Breast epithelium (tissue), 4 donors: Measurements from ENCODE around the gene TNIP2. TPM values are rescaled to one million over a fixed set of nuclear protein-coding genes. Genes with fewer than 3 reads are reported as not detected.

Experiments used
- DNase-seq, 2 donors: peaks; one replicate each; pipeline ENCODE4 v3.0.0-alpha.2; 2019; ENCODE audit warnings: low spot score in 2 of 2
- H3K27ac ChIP-seq, 2 donors: fragments of 200-600 bp; sonication (generic) in 1 of 2; one replicate each; pipeline ENCODE4 v1.5.1; 2016 to 2019; ENCODE audit warnings: mild to moderate bottlenecking in 1 of 2
- H3K27me3 ChIP-seq, 2 donors: fragments of 200-600 bp; sonication (generic) in 1 of 2; one replicate each; pipeline versions ENCODE4 v1.5.1 to v1.6.0; 2017 to 2019; ENCODE audit warnings: control low read depth in 1 of 2, mild to moderate bottlenecking in 1 of 2
- H3K36me3 ChIP-seq: fragments of 200-600 bp; one replicate; pipeline ENCODE4 v1.5.1; 2019
- H3K4me1 ChIP-seq, 2 donors: fragments of 200-600 bp; sonication (generic); one replicate each; pipeline ENCODE4 v1.5.1; 2016 to 2019; ENCODE audit warnings: control low read depth in 1 of 2
- H3K4me3 ChIP-seq, 3 donors: fragments of 200-600 bp; sonication (generic); 1 replicate in 2 of 3; 2 replicates in 1 of 3; pipeline ENCODE4 v1.5.1; 2016 to 2019; ENCODE audit warnings: mild to moderate bottlenecking in 3 of 3, moderate library complexity in 2 of 3
- H3K9me3 ChIP-seq, 2 donors: fragments of 200-600 bp; sonication (generic) in 1 of 2; one replicate each; pipeline ENCODE4 v1.5.1; 2016 to 2019; ENCODE audit warnings: control low read depth in 1 of 2
- CTCF ChIP-seq, 3 donors: fragments of 450-650 bp; IDR thresholded peaks; one replicate each; pipeline ENCODE4 v1.5.1; 2016 to 2017; ENCODE audit warnings: antibody characterized with exemption in 3 of 3, mild to moderate bottlenecking in 3 of 3, moderate library complexity in 3 of 3
- POLR2A ChIP-seq: fragments of 450-650 bp; IDR thresholded peaks from one replicate; pipeline ENCODE4 v1.6.1; 2016; ENCODE audit warnings: antibody characterized with exemption, mild to moderate bottlenecking, moderate library complexity
- POLR2AphosphoS5 ChIP-seq, 3 donors: sonication (generic); formaldehyde crosslinking; IDR thresholded peaks; one replicate each; pipeline ENCODE4 v1.6.1; 2017; ENCODE audit warnings: antibody characterized with exemption in 3 of 3
- intact Hi-C: fragments of 100-400 bp; cut with DNase I; formaldehyde crosslinking; loops from one replicate; pipeline ENCODE4 v1.15.1; 2023; ENCODE audit warnings: low total_unique reads
- total RNA-seq, 3 donors: library from RNA; depleted of rRNA; stranded (reverse); fragments of >200 nt; gene quantifications; one replicate each; pipeline ENCODE4 v1.1.0, GENCODE V29; 2016

The TNIP2 gene
- total RNA-seq, 3 donors from 2014 or later, result 46.4 to 73.4 (median 64.2) TPM

- TF ChIP-seq CTCF (IDR thresholded peaks at IDR 0.05) (no peak), POLR2AphosphoS5 (IDR thresholded peaks at IDR 0.05) (no peak), POLR2A (no peak)
- no peaks in the 10 kb centered on the region for H3K36me3 ChIP-seq
- no peak for DNase-seq
- peak overlapping the region; percentile 29 to 53 for H3K27ac ChIP-seq
- intact Hi-C loops, result no loop called here
- H3K27me3 ChIP-seq, result no peaks in the 10 kb centered on the region
- no peaks in the 10 kb centered on the region for H3K9me3 ChIP-seq
- H3K4me1 ChIP-seq, result peaks cover 29 to 64% of the 10 kb centered on the region in 2 donors
- H3K4me3 ChIP-seq, result no peak overlapping the region
Observed at GRCh38 chr4:2802618-2803531, 46.7 kb upstream of the TNIP2 start.

DNA sequence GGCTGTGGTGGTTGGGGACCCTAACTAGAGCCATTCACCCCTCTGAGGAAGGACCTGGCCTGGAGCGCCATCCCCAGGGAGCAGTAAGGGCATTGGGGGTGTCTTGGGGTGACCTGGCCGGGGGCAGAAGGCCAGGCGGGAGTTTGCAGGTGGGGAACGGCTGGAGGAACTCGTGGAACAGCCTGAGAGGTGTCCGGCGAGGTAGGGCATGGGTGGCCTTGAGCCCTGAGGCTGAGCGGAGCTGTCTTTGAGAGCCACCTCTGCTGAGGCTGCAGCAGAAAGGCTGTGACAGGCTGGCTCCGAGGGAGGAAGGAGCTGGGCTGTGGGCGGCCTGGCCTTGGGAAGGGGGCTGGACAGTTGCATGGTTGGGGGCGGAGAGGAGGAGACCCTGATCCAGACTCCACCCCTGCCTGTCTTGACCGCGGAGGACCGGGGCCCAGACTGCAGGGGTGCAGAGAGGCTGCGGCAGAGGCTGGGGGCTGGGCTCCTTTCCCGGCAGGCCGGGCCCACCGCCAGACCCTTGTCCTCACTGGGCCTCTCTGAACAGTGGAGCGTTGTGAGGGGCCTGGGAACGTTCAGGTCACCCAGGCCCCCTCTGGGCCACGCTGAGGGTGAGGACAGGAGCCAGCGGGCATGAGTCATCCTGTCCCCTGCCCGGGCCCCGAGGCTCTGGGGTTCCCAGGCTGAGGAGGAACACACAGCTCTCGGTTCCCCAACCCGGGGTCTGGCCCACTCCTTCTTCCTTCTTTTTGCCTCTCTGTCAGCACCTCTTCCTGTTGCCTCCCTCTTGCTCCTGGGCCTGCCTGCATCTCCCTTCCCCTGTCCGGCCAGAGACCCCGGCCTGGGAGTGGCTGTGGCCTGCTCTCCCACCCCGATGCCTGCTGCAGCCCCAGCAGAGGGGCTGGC, 44.8 kb upstream of the TNIP2 start:
- peak overlapping the region; percentile 17 to 58 (median 30) for H3K4me3 ChIP-seq
- TF ChIP-seq POLR2A (no peak), POLR2AphosphoS5 (IDR thresholded peaks at IDR 0.05) (peak in 2 of 3 donors; percentile 14 to 36)

GRCh38 chr4:2799971-2800690, 44.0 kb upstream of the TNIP2 start:
- peak overlapping the region; percentile 87 for H3K27ac ChIP-seq
- H3K27me3 ChIP-seq, result no peaks in the 10 kb centered on the region
- TF ChIP-seq CTCF (IDR thresholded peaks at IDR 0.05) (no peak), POLR2AphosphoS5 (IDR thresholded peaks at IDR 0.05) (no peak), POLR2A (no peak)
- no peaks in the 10 kb centered on the region for H3K36me3 ChIP-seq
- peak overlapping the region; percentile 17 to 58 (median 30) for H3K4me3 ChIP-seq
- H3K4me1 ChIP-seq, result peaks cover 36 to 60% of the 10 kb centered on the region in 2 donors
- H3K9me3 ChIP-seq, result no peaks in the 10 kb centered on the region
- no peak for DNase-seq
- intact Hi-C loops, result loop anchor here (1.0 kb wide), 1 partner anchor 31 kb away; no protein-coding TSS in a partner anchor

More for the DNA sequence above, 44.8 kb upstream of the TNIP2 start:
- H3K27me3 ChIP-seq, result no peaks in the 10 kb centered on the region
- intact Hi-C loops, result loop anchor here (1.0 kb wide), 1 partner anchor 30 kb away; no protein-coding TSS in a partner anchor
- peak overlapping the region; percentile 87 for H3K27ac ChIP-seq
- peak; percentile 52 to 57 for DNase-seq
- H3K9me3 ChIP-seq, result no peaks in the 10 kb centered on the region
- no peaks in the 10 kb centered on the region for H3K36me3 ChIP-seq
- peaks cover 36 to 66% of the 10 kb centered on the region in 2 donors for H3K4me1 ChIP-seq

DNA sequence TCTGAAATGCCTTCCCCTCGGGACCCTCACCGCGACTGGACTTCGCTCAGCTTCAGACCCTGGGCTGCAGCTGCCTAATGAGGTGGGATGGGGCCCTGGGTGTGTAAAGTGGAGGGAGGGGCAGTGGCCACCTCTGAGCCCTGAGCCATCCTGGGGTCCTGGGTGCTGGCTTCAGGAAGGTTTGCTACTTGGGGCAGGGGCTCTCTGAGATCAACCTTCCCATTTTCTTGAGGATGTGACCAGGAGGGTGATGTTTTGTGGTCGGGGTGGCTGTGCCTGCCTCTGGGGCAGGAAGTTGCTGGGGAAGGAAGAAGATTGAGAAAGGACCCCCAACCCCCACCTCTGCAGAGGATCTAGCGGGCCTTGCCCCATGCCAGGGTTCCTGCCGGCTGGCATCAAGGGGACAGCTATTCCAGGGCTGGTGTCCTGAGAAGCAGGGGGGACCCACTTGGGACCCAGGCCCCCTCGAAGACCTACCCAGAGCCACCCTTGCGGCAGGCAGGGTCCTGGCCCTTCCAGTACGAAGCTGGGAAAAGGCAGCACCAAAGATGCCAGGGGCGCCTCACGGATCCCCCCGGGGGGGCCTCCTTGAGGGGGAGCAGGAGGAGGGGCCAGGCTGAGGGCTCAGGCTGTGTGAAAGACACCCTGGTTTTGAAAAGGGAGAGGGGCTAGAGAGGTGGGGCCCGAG, 43.2 kb upstream of the TNIP2 start:
- Histone ChIP-seq H3K27me3 (no peaks in the 10 kb centered on the region), H3K36me3 (no peaks in the 10 kb centered on the region), H3K4me1 (peaks cover 36 to 66% of the 10 kb centered on the region in 2 donors), H3K9me3 (no peaks in the 10 kb centered on the region), H3K27ac (peak overlapping the region; percentile 87), H3K4me3 (peak overlapping the region; percentile 9 to 58 (median 30))
- TF ChIP-seq CTCF (IDR thresholded peaks at IDR 0.05) (no peak), POLR2AphosphoS5 (IDR thresholded peaks at IDR 0.05) (no peak), POLR2A (no peak)
- no peak for DNase-seq
- intact Hi-C loops, result no loop called here
